ENCODE results near the gene PEPD.
A peak's percentile ranks its signal among the peaks of the same experiment; 100 is the strongest.
"Not testable (repeated sequence)": the region's sequence is repeated elsewhere in the genome, so short reads cannot be mapped to it uniquely, and the experiment has no call there.

The PEPD gene

GRCh38 chr19:33496038-33496895 lies 25.3 kb downstream of the PEPD start:
- H3K9me3 Mint-ChIP-seq, result no peaks in the 10 kb centered on the region
- TF ChIP-seq CTCF (IDR thresholded peaks at IDR 0.05), result no peak
- no peak overlapping the region for H3K4me3 Mint-ChIP-seq
- H3K4me1 Mint-ChIP-seq, result peaks cover 10% of the 10 kb centered on the region
- H3K27ac Mint-ChIP-seq, result peak overlapping the region; percentile 75
- no peak for DNase-seq
- no peaks in the 10 kb centered on the region for H3K27me3 Mint-ChIP-seq (ENCODE audit: low read depth, poor library complexity)
- H3K36me3 Mint-ChIP-seq (ENCODE audit: low read depth), result peaks cover 5% of the 10 kb centered on the region

GRCh38 chr19:33493401-33494275 lies 28.0 kb downstream of the PEPD start:
- DNase-seq, result no peak
- Mint-ChIP-seq H3K36me3 (ENCODE audit: low read depth) (peaks cover 5% of the 10 kb centered on the region), H3K4me1 (peaks cover 10% of the 10 kb centered on the region), H3K4me3 (no peak overlapping the region), H3K27ac (no peak overlapping the region), H3K9me3 (no peaks in the 10 kb centered on the region), H3K27me3 (ENCODE audit: low read depth, poor library complexity) (no peaks in the 10 kb centered on the region)
- no peak for TF ChIP-seq CTCF (IDR thresholded peaks at IDR 0.05)

- Mint-ChIP-seq H3K4me1 (peaks cover 10% of the 10 kb centered on the region), H3K27me3 (ENCODE audit: low read depth, poor library complexity) (no peaks in the 10 kb centered on the region), H3K36me3 (ENCODE audit: low read depth) (peaks cover 5% of the 10 kb centered on the region), H3K27ac (no peak overlapping the region), H3K9me3 (no peaks in the 10 kb centered on the region), H3K4me3 (no peak overlapping the region)
- DNase-seq, result no peak
- TF ChIP-seq CTCF (IDR thresholded peaks at IDR 0.05), result no peak
Observed at GRCh38 chr19:33492951-33493350, 28.6 kb downstream of the PEPD start.

DNA sequence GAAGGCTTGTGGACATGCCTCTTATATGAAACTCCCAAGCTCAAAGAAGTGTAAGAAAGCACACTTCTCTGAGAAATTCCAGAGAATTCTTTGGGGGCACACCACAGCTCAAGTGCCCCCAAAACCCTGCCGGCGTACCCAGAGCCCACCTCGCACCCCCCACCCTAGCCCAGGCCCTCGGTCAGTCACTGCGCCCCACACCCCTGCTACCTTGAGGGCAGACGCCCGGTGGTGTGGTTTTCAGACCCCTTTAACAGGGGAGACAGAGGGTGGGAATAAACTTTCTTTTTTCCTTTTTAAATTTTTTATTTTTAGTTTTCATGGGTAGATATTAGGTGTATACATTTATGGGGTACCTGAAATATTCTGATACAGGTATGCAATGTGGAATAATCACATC lies 29.5 kb downstream of the PEPD start:
- no peak overlapping the region for H3K27ac Mint-ChIP-seq
- H3K36me3 Mint-ChIP-seq (ENCODE audit: low read depth), result peaks cover 5% of the 10 kb centered on the region
- no peaks in the 10 kb centered on the region for H3K9me3 Mint-ChIP-seq

GRCh38 chr19:33490596-33490995 lies 31.0 kb downstream of the PEPD start:
- not testable (repeated sequence) for H3K27me3 Mint-ChIP-seq (ENCODE audit: low read depth, poor library complexity); H3K36me3 Mint-ChIP-seq (ENCODE audit: low read depth); H3K4me3 Mint-ChIP-seq; H3K27ac Mint-ChIP-seq; H3K4me1 Mint-ChIP-seq; DNase-seq; H3K9me3 Mint-ChIP-seq

More for the DNA sequence above, 29.5 kb downstream of the PEPD start:
- no peak for DNase-seq
- Mint-ChIP-seq H3K4me3 (no peak overlapping the region), H3K27me3 (ENCODE audit: low read depth, poor library complexity) (no peaks in the 10 kb centered on the region), H3K4me1 (peaks cover 10% of the 10 kb centered on the region)
- no peak for TF ChIP-seq CTCF (IDR thresholded peaks at IDR 0.05)

- no peaks in the 10 kb centered on the region for H3K36me3 Mint-ChIP-seq (ENCODE audit: low read depth)
- H3K27me3 Mint-ChIP-seq (ENCODE audit: low read depth, poor library complexity), result no peaks in the 10 kb centered on the region
- no peaks in the 10 kb centered on the region for H3K9me3 Mint-ChIP-seq
- H3K4me1 Mint-ChIP-seq, result peaks cover 6% of the 10 kb centered on the region
- no peak for DNase-seq
- no peak for TF ChIP-seq CTCF (IDR thresholded peaks at IDR 0.05)
- H3K4me3 Mint-ChIP-seq, result no peak overlapping the region
- H3K27ac Mint-ChIP-seq, result no peak overlapping the region
Observed at GRCh38 chr19:33490041-33490451, 31.5 kb downstream of the PEPD start.

Data from nephron progenitor cell (in vitro differentiated cells).